GM12864 (cell line): ENCODE measurements around the gene RBP3.
A peak's percentile ranks its signal among the peaks of the same experiment; 100 is the strongest.
"Not testable (repeated sequence)": the region's sequence is repeated elsewhere in the genome, so short reads cannot be mapped to it uniquely, and the experiment has no call there.

Experiments
- DNase-seq: peaks from one replicate; pipeline ENCODE4 v3.0.0-alpha.2; 2011; ENCODE audit warnings: low read depth
- H3K4me3 ChIP-seq: 2 replicates; pipeline ENCODE4 v1.5.1; 2011; ENCODE audit warnings: mild to moderate bottlenecking, low read depth, low read length, control low read depth
- TF ChIP-seq, protein P1 (sequence below): IDR thresholded peaks from 2 replicates; pipeline ENCODE4 v1.5.1; 2011; ENCODE audit warnings: low read depth, mild to moderate bottlenecking, moderate library complexity, low read length, control low read depth, inconsistent platforms; ENCODE audit errors: missing control alignments

RBP3 gene

DNA sequence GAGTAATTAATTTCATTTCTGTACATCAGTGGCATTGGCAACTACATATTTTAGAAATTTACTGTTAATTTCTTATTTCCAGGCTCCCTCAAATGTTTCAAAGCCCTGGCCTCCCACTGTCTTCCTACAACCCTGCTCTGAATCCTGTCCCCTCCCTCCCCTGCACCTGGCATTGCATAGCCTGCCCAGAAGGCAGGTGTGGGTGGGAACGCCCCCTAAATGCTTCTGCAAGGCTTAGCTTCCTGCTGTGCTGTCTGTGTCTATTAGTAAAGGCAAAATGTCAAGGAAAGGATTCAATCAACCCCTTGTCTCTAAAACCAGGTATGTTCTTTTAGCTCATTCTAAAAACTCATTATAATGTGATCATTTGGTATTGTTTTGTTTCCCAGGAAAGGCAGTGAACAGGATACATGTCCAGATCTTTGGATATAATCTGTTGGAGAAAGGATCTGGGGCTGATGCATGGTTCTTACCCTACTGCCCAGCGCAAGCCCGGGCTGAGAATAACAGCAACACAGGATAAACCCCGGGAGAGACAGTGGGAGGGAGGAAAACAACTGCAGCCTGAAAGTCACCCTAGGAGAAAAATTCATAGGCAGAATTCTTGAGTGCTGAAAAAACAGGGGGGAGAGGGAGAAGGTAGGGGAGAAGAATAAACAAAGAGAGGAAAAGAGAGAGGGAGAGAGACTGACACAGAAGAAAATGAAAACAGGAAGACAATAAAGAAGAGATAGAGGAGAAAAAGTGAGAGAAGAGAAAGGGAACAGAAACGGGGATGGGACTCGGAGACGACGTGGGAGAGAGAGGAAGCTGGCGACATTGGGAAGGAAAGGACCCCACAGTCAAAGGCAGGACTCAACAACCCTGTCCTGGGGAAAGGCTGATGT is 35.3 kb downstream of the RBP3 start:
- TF ChIP-seq, protein P1, sequence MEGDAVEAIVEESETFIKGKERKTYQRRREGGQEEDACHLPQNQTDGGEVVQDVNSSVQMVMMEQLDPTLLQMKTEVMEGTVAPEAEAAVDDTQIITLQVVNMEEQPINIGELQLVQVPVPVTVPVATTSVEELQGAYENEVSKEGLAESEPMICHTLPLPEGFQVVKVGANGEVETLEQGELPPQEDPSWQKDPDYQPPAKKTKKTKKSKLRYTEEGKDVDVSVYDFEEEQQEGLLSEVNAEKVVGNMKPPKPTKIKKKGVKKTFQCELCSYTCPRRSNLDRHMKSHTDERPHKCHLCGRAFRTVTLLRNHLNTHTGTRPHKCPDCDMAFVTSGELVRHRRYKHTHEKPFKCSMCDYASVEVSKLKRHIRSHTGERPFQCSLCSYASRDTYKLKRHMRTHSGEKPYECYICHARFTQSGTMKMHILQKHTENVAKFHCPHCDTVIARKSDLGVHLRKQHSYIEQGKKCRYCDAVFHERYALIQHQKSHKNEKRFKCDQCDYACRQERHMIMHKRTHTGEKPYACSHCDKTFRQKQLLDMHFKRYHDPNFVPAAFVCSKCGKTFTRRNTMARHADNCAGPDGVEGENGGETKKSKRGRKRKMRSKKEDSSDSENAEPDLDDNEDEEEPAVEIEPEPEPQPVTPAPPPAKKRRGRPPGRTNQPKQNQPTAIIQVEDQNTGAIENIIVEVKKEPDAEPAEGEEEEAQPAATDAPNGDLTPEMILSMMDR, result no peak
- DNase-seq, result no peak
- no peak overlapping the region for H3K4me3 ChIP-seq

DNA sequence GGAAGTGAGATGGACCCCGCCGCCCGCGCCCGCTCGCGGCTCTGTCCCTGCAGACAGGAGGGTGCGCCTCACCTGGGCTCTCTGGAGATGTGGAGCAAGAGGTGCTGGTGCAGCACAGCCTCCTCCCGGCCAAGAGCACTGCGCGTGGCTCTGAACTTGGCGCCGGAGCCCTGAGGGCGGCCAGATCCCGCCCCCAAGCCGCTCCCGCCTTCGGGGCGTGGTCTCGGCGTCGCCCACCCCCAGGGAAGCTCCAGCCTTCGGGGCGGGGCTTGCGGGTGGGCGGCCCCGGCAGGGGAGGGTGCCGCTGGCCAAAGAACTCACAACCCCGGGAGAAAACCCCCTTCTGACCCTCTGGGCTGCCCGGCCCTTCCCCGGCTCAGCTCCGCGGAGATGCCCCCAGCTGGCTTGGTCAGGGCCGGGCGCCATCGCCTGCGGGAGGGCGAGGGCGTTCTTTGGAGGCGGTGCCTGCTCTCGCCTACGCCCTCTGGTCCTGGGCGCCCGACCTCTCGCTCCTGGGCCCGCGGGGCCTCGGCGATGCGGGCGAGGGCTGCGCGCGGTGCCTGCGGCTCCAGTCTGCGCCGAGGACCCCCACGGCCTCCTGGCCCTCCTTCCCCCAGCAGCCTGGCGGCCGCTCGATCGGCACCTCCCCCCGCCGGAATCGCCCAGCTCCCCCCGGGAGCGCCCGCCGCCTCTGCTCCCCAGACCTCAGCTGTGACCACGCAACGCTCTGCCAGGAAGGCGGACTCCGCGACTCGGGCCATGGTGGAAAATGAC is 36.2 kb downstream of the RBP3 start, which contains the start of gene ZNF488:
Gene ZNF488 (minus strand): TSS at position 146 of the 774 bp plus-strand sequence. CDS start 15,464 bp downstream, outside the sequence.
- TF ChIP-seq, protein P1, result no peak
- DNase-seq, result no peak
- peak within 1 kb of the TSS; percentile 53 for H3K4me3 ChIP-seq

DNA sequence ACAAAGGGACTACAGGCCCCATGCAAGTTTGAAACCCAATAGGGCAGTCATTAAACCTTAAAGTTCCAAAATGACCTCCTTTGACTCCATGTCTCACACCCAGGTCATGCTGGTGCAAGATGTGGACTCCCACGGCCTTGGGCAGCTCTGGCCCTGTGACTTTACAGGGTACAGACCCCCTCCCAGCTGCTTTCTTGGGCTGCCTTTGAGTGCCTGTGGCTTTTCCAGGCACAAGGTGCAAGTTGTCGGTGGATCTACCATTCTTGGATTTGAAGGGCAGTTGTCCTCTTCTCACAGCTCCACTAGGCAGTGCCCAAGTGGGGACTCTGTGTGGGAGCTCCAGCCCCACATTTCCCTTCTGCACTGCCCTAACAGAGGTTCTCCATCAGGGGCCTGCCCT is 37.9 kb downstream of the RBP3 start:
- not testable (repeated sequence) for H3K4me3 ChIP-seq, DNase-seq

DNA sequence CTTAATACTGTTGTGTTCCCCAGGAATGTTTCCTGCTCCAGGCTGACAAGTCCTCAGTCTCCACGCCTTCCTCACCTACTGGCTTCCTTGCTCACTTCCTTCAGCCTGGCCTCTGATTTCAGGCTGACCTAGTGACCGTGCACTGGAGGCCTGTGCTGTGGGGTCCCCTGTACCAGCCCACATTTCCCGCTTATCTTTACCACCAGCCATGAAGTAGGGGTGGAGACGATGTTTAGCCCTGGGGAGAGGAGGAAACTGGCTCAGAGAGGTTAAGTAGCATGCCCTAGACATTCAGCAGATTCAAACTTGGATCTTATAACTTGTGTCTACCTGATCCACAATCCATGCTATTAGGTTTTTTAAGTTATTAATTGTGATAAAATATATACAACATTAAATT is 40.7 kb downstream of the RBP3 start:
- H3K4me3 ChIP-seq, result no peak overlapping the region
- TF ChIP-seq, protein P1, result no peak
- no peak for DNase-seq

DNA sequence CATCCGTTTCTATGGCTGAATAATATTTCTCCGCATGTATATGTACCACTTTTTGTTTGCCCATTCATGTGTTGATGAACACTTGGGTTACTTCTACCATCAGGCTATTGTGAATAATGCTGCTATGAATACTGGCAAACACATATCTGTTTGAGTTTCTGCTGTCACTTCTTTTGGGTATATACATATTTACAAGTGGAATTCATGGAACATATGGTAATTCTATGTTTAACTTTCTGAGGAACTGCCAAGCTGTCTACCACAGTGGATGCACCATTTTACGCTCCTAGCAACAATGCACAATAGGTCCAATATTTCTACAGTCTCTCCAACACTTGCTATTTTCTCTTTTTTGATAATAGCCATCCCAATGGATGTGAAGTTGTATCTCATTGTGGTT is 41.5 kb downstream of the RBP3 start:
- TF ChIP-seq, protein P1, result no peak

DNA sequence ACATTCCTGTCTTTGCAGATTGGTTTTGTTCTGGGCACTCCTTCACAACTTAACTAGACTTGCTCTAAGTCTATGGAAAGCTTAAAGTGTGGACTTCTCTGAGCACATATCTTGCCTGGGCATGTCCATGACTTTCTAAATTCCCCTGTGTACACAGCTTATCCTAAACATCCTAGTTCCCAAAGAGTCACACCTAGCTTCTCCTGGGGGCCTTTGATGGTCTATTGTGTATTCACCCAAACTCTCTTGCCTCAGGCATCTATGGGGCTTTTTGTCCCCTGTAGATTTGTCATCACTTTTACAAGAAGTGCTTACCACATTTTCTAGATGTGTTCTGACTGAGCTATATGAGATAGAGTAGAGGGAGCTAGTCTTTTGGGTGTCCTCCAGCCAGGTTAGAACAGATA is 48.2 kb downstream of the RBP3 start:
- H3K4me3 ChIP-seq, result no peak overlapping the region
- TF ChIP-seq, protein P1, result no peak
- no peak for DNase-seq

More for the DNA sequence above, 41.5 kb downstream of the RBP3 start:
- no peak overlapping the region for H3K4me3 ChIP-seq
- DNase-seq, result no peak

DNA sequence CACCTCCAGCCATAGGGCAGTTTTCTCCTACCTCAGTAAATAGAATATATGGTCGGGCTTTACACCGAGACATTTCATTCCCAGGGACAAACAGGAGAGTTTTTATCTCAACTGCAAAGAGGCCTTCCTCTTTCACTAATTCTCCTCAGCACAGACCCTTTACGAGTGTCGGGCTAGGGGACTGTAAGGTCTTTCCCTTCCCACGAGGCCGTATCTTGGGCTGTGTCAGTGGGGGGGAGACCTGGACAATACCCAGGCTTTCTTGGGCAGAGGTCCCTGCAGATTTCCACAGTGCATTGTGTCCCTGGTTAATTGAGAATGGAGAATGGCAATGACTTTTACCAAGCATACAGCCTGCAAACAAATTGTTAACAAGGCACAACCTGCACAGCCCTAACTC is 49.1 kb downstream of the RBP3 start:
- no peak overlapping the region for H3K4me3 ChIP-seq
- no peak for DNase-seq
- TF ChIP-seq, protein P1, result no peak
